CD14-positive monocyte (primary cell): Measurements from ENCODE around the gene PARL. TPM values are rescaled to one million over a fixed set of nuclear protein-coding genes. Genes with fewer than 3 reads are reported as not detected.

Source experiments
- DNase-seq, 3 donors: peaks; one replicate each; pipeline ENCODE4 v3.0.0-alpha.2; 2011 to 2022
- H2AFZ ChIP-seq: 2 replicates; pipeline ENCODE4 v1.6.0; 2012; ENCODE audit warnings: mild to moderate bottlenecking, low read depth, low read length, inconsistent platforms; ENCODE audit not compliant: insufficient read depth, poor library complexity, severe bottlenecking
- H3K27ac ChIP-seq, 2 donors: 1 replicate in 1 of 2; 2 replicates in 1 of 2; pipeline ENCODE4 v1.5.1; 2012 to 2013; ENCODE audit warnings: low read length in 2 of 2, control low read depth in 1 of 2, inconsistent platforms in 1 of 2, low read depth in 1 of 2, mild to moderate bottlenecking in 1 of 2
- H3K27me3 ChIP-seq, 2 donors: one replicate each; pipeline versions ENCODE4 v1.6.0 to v1.6.1; 2011 to 2013; ENCODE audit warnings: low read length in 2 of 2; ENCODE audit not compliant: control insufficient read depth in 2 of 2, insufficient read depth in 2 of 2
- H3K36me3 ChIP-seq, 2 donors: replicated peaks in 1 of 2; 1 replicate in 1 of 2; 2 replicates in 1 of 2; pipeline versions ENCODE4 v1.5.1 to v1.6.1; 2012 to 2013; ENCODE audit warnings: low read length in 2 of 2, control low read depth in 1 of 2, inconsistent platforms in 1 of 2, mild to moderate bottlenecking in 1 of 2; ENCODE audit not compliant: insufficient read depth in 2 of 2, control insufficient read depth in 1 of 2
- H3K4me1 ChIP-seq, 2 donors: 1 replicate in 1 of 2; 2 replicates in 1 of 2; pipeline versions ENCODE4 v1.5.1 to v1.6.1; 2012 to 2013; ENCODE audit warnings: low read length in 2 of 2, control low read depth in 1 of 2, inconsistent platforms in 1 of 2, mild to moderate bottlenecking in 1 of 2, moderate library complexity in 1 of 2; ENCODE audit not compliant: insufficient read depth in 2 of 2, control insufficient read depth in 1 of 2
- H3K4me2 ChIP-seq: replicated peaks from 2 replicates; pipeline ENCODE3; 2012; ENCODE audit warnings: low read length, moderate library complexity, mild to moderate bottlenecking; ENCODE audit not compliant: poor library complexity, severe bottlenecking; ENCODE audit errors: extremely low read depth
- H3K4me3 ChIP-seq, 3 experiments: fragments of 200-600 bp in 1 of 3; sonication (generic) in 1 of 3; replicated peaks in 1 of 3; 1 replicate in 2 of 3; 2 replicates in 1 of 3; pipeline ENCODE4 v1.5.1; 2011 to 2013; ENCODE audit warnings: low read length in 3 of 3, mild to moderate bottlenecking in 3 of 3, control low read depth in 2 of 3, low read depth in 2 of 3, inconsistent platforms in 1 of 3, moderate library complexity in 1 of 3
- H3K79me2 ChIP-seq: 2 replicates; pipeline ENCODE4 v1.6.0; 2012; ENCODE audit warnings: mild to moderate bottlenecking, control low read depth, inconsistent platforms, low read length, moderate library complexity; ENCODE audit not compliant: insufficient read depth
- H3K9ac ChIP-seq: 2 replicates; pipeline ENCODE4 v1.6.0; 2017; ENCODE audit warnings: low read length, mild to moderate bottlenecking; ENCODE audit not compliant: insufficient read depth, poor library complexity, severe bottlenecking
- H3K9me3 ChIP-seq, 2 donors: replicated peaks in 1 of 2; 1 replicate in 1 of 2; 2 replicates in 1 of 2; pipeline versions ENCODE4 v1.5.1 to v1.6.1; 2012 to 2013; ENCODE audit warnings: low read length in 2 of 2, control low read depth in 1 of 2; ENCODE audit not compliant: control insufficient read depth in 1 of 2, insufficient read depth in 1 of 2
- H4K20me1 ChIP-seq: 2 replicates; pipeline ENCODE4 v1.6.0; 2012; ENCODE audit warnings: mild to moderate bottlenecking, low read length, control low read depth, moderate library complexity; ENCODE audit not compliant: insufficient read depth
- H3K27ac Mint-ChIP-seq, 7 donors: one replicate each; pipeline ENCODE4 v1.8.0; 2020; ENCODE audit warnings: mild to moderate bottlenecking in 7 of 7, mixed read lengths in 7 of 7, moderate library complexity in 6 of 7, inconsistent platforms in 2 of 7
- H3K27me3 Mint-ChIP-seq, 3 donors: one replicate each; pipeline ENCODE4 v1.8.0; 2021 to 2022; ENCODE audit warnings: low read depth in 3 of 3, mild to moderate bottlenecking in 3 of 3, mixed read lengths in 3 of 3, moderate library complexity in 3 of 3, inconsistent platforms in 1 of 3
- H3K36me3 Mint-ChIP-seq, 2 donors: one replicate each; pipeline ENCODE4 v1.8.0; 2020; ENCODE audit warnings: mixed read lengths in 2 of 2, inconsistent platforms in 1 of 2, mild to moderate bottlenecking in 1 of 2
- H3K4me1 Mint-ChIP-seq: one replicate; pipeline ENCODE4 v1.8.0; 2020; ENCODE audit warnings: mild to moderate bottlenecking, mixed read lengths
- H3K4me3 Mint-ChIP-seq, 2 donors: one replicate each; pipeline ENCODE4 v1.8.0; 2020; ENCODE audit warnings: mild to moderate bottlenecking in 2 of 2, mixed read lengths in 2 of 2, moderate library complexity in 1 of 2
- H3K9me3 Mint-ChIP-seq, 7 donors: one replicate each; pipeline ENCODE4 v1.8.0; 2020 to 2022; ENCODE audit warnings: mixed read lengths in 7 of 7, mild to moderate bottlenecking in 6 of 7, moderate library complexity in 6 of 7, inconsistent platforms in 2 of 7
- WGBS: methylation state at CpG from one replicate; pipeline ENCODE4 v1.1.5; 2013; ENCODE audit warnings: missing lambda C conversion rate; ENCODE audit not compliant: insufficient coverage; 5-methylcytosine and 5-hydroxymethylcytosine counted together
- intact Hi-C, 2 donors: fragments of 100-400 bp; cut with micrococcal nuclease; formaldehyde crosslinking; loops; one replicate each; pipeline versions ENCODE4 v1.15.0 to v1.15.1; 2023
- polyA plus RNA-seq, 3 donors: library from polyadenylated mRNA; depleted of rRNA in 1 of 3; unstranded in 2 of 3; stranded (reverse) in 1 of 3; fragments of 300-500 nt in 2 of 3; fragments of >200 nt in 1 of 3; fragmentation: Illumina TruSeq in 2 of 3; gene quantifications; 1 replicate in 2 of 3; 2 replicates in 1 of 3; pipeline ENCODE4 v1.2.3, GENCODE V29; 2012 to 2021
- TF ChIP-seq, protein P1 (sequence below): fragments of 200-600 bp; IDR thresholded peaks from one replicate; pipeline ENCODE4 v1.8.0; 2022; ENCODE audit warnings: antibody characterized with exemption, mild to moderate bottlenecking

Gene PARL
- polyA plus RNA-seq, 3 donors, result 65.6 to 196 (median 155) TPM

DNA sequence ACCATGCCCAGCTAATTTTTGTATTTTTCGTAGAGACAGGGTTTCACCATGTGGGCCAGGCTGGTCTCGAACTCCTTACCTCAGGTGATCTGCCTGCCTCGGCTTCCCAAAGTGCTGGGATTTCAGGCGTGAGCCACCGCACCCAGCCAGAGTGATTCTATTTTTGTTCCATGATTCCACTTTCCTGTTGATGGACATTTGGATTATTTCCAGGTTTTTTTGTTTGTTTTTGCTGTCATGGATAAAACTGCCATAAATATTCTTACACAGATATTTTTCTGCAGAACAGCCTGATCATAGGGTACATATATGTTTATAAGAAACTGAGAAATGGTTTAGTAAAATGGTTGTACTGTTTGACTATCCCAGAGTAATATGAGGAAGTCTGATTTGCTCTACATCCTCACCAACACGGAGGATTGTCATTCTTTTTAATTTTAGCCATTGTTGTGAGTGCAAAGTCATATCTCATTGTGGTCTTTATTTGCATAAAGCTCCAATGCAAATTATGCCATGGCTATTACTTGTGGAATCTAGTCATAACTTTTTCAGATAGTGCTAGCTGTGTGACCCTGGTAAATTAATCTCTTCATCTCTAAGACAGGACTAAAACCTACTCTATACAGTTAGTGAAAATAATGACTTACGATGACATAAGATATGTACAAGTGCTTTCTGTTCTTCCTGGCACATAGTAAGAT, 102.0 kb downstream of the PARL start:
- Histone ChIP-seq H3K4me1 (peaks cover 51 to 64% of the 10 kb centered on the region in 2 donors), H3K36me3 (peaks cover 29 to 37% of the 10 kb centered on the region in 2 donors), H3K9me3 (no peaks in the 10 kb centered on the region), H3K4me3 (peak overlapping the region in 1 of 3 experiments; percentile 72), H3K79me2 (peaks cover 19% of the 10 kb centered on the region), H3K9ac (no peak overlapping the region), H4K20me1 (no peaks in the 10 kb centered on the region), H3K27me3 (no peaks in the 10 kb centered on the region), H3K27ac (peak overlapping the region; percentile 28 to 92), H3K4me2 (peak overlapping the region; percentile 79), H2AFZ (no peak overlapping the region)
- H3K27me3 Mint-ChIP-seq, result no peaks in the 10 kb centered on the region
- H3K36me3 Mint-ChIP-seq, result peaks cover 42 to 50% of the 10 kb centered on the region in 2 donors
- H3K27ac Mint-ChIP-seq, result peak overlapping the region; percentile 75 to 96 (median 89)
- intact Hi-C loops, result loop anchor here (5.0 to 10.0 kb wide), 2 partner anchors 92 to 95 kb away; no protein-coding TSS in a partner anchor
- DNase-seq, result peak in 1 of 3 donors; percentile 3
- peaks cover 51% of the 10 kb centered on the region for H3K4me1 Mint-ChIP-seq
- peaks cover 0 to 2% (median 0%) of the 10 kb centered on the region in 7 donors for H3K9me3 Mint-ChIP-seq
- 100% methylated on average over 2 of the region's 7 CpGs for WGBS
- no peak overlapping the region for H3K4me3 Mint-ChIP-seq
- TF ChIP-seq, protein P1, sequence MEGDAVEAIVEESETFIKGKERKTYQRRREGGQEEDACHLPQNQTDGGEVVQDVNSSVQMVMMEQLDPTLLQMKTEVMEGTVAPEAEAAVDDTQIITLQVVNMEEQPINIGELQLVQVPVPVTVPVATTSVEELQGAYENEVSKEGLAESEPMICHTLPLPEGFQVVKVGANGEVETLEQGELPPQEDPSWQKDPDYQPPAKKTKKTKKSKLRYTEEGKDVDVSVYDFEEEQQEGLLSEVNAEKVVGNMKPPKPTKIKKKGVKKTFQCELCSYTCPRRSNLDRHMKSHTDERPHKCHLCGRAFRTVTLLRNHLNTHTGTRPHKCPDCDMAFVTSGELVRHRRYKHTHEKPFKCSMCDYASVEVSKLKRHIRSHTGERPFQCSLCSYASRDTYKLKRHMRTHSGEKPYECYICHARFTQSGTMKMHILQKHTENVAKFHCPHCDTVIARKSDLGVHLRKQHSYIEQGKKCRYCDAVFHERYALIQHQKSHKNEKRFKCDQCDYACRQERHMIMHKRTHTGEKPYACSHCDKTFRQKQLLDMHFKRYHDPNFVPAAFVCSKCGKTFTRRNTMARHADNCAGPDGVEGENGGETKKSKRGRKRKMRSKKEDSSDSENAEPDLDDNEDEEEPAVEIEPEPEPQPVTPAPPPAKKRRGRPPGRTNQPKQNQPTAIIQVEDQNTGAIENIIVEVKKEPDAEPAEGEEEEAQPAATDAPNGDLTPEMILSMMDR, result no peak

DNA sequence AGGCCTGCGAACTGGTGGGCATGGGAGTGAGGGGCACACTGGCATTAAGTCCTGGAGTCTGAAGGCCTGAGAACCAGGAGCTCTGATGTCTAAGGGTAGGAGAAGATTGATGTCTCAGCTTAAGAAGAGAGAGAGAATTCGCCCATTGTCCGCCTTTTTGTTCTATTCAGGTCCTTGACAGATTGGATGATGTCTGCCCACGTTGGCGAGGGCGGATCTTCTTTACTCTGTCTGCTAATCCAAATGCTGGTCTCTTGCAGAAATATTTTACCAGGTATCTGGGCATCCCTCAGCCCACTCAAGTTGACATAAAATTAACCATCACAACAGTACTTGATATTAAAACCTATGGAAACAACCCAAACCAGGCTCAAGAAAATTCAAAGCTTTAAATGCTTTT, 103.4 kb downstream of the PARL start:
- H3K27me3 ChIP-seq, result no peaks in the 10 kb centered on the region
- WGBS, result 95% methylated on average over 4 of the region's 6 CpGs
- H3K4me1 ChIP-seq, result peaks cover 64 to 77% of the 10 kb centered on the region in 2 donors
- no peak overlapping the region for H3K4me3 Mint-ChIP-seq
- peaks cover 63% of the 10 kb centered on the region for H3K4me1 Mint-ChIP-seq
- H3K36me3 Mint-ChIP-seq, result peaks cover 36 to 45% of the 10 kb centered on the region in 2 donors
- no peak overlapping the region for H2AFZ ChIP-seq
- H3K9me3 Mint-ChIP-seq, result peaks cover 0 to 2% (median 0%) of the 10 kb centered on the region in 7 donors
- no peak overlapping the region for H3K4me2 ChIP-seq
- H4K20me1 ChIP-seq, result no peaks in the 10 kb centered on the region
- TF ChIP-seq, protein P1, result no peak
- no peaks in the 10 kb centered on the region for H3K9me3 ChIP-seq
- H3K79me2 ChIP-seq, result peaks cover 19% of the 10 kb centered on the region
- no peak for DNase-seq
- H3K27me3 Mint-ChIP-seq, result no peaks in the 10 kb centered on the region
- H3K9ac ChIP-seq, result no peak overlapping the region
- peak overlapping the region in 4 of 7 donors; percentile 35 to 80 (median 62) for H3K27ac Mint-ChIP-seq
- H3K4me3 ChIP-seq, result no peak overlapping the region
- intact Hi-C loops, result loop anchor here (5.0 to 10.0 kb wide), 2 partner anchors 94 to 96 kb away; no protein-coding TSS in a partner anchor
- H3K27ac ChIP-seq, result peak overlapping the region; percentile 29 to 68
- peaks cover 18 to 27% of the 10 kb centered on the region in 2 donors for H3K36me3 ChIP-seq
